ENCODE results near the gene ATXN7L1. TPM values are rescaled to one million over a fixed set of nuclear protein-coding genes. Genes with fewer than 3 reads are reported as not detected.

ATXN7L1 gene
- total and polyA plus RNA-seq, 2 of the 13 experiments (the other 11 are each of a cell fraction or from before 2014, with no cell fraction given): 4.1 to 7.8 TPM

DNA sequence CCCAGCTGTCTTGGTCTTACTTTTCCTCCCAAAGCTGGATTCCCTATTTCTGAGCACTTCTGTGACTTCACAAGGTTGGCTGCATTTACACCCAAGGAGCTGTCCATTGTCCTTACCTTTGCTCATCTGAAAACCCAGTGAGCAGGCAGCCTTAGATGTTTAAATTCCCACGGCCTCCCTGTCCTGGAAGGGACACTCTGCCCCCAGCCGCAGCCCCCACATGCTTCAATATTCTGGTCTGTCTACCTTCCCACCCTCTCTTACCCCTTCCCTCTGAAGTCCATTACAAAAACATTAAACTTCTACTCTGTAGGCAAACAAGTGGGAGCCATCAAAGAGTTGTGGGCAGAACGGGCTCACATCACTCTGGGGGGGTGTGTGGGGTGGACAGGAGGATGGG, 221.3 kb downstream of the ATXN7L1 start (continued):
- TF ChIP-seq, protein P1, sequence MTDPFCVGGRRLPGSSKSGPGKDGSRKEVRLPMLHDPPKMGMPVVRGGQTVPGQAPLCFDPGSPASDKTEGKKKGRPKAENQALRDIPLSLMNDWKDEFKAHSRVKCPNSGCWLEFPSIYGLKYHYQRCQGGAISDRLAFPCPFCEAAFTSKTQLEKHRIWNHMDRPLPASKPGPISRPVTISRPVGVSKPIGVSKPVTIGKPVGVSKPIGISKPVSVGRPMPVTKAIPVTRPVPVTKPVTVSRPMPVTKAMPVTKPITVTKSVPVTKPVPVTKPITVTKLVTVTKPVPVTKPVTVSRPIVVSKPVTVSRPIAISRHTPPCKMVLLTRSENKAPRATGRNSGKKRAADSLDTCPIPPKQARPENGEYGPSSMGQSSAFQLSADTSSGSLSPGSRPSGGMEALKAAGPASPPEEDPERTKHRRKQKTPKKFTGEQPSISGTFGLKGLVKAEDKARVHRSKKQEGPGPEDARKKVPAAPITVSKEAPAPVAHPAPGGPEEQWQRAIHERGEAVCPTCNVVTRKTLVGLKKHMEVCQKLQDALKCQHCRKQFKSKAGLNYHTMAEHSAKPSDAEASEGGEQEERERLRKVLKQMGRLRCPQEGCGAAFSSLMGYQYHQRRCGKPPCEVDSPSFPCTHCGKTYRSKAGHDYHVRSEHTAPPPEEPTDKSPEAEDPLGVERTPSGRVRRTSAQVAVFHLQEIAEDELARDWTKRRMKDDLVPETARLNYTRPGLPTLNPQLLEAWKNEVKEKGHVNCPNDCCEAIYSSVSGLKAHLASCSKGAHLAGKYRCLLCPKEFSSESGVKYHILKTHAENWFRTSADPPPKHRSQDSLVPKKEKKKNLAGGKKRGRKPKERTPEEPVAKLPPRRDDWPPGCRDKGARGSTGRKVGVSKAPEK (CRISPR knock-in tag; IDR thresholded peaks at IDR 0.05; ENCODE audit: borderline replicate concordance): no peak
- TF ChIP-seq SP140L (CRISPR knock-in tag; IDR thresholded peaks at IDR 0.05; ENCODE audit: borderline replicate concordance): no peak
- no peak for TF ChIP-seq ZSCAN22 (CRISPR knock-in tag; IDR thresholded peaks at IDR 0.05)
- TF ChIP-seq MTA3 (CRISPR knock-in tag; IDR thresholded peaks at IDR 0.05): no peak
- no peak for TF ChIP-seq KDM1A (CRISPR knock-in tag; IDR thresholded peaks at IDR 0.05)
- TF ChIP-seq, protein P2, sequence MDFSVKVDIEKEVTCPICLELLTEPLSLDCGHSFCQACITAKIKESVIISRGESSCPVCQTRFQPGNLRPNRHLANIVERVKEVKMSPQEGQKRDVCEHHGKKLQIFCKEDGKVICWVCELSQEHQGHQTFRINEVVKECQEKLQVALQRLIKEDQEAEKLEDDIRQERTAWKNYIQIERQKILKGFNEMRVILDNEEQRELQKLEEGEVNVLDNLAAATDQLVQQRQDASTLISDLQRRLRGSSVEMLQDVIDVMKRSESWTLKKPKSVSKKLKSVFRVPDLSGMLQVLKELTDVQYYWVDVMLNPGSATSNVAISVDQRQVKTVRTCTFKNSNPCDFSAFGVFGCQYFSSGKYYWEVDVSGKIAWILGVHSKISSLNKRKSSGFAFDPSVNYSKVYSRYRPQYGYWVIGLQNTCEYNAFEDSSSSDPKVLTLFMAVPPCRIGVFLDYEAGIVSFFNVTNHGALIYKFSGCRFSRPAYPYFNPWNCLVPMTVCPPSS (IDR thresholded peaks at IDR 0.05): no peak
- no peak for TF ChIP-seq TARDBP (CRISPR knock-in tag; IDR thresholded peaks at IDR 0.05)
- no peak for TF ChIP-seq ZC3H13 (CRISPR knock-in tag; IDR thresholded peaks at IDR 0.05)
- TF ChIP-seq GZF1 (CRISPR knock-in tag; IDR thresholded peaks at IDR 0.05): no peak
- TF ChIP-seq, protein P3, sequence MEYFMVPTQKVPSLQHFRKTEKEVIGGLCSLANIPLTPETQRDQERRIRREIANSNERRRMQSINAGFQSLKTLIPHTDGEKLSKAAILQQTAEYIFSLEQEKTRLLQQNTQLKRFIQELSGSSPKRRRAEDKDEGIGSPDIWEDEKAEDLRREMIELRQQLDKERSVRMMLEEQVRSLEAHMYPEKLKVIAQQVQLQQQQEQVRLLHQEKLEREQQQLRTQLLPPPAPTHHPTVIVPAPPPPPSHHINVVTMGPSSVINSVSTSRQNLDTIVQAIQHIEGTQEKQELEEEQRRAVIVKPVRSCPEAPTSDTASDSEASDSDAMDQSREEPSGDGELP (IDR thresholded peaks at IDR 0.05; ENCODE audit: borderline replicate concordance, low read depth): no peak
